Nephron progenitor cell (in vitro differentiated cells): Measurements from ENCODE around the gene TMEM179.
"Not testable (repeated sequence)": the region's sequence is repeated elsewhere in the genome, so short reads cannot be mapped to it uniquely, and the experiment has no call there.

Source experiments
- DNase-seq: peaks from one replicate; pipeline ENCODE4 v3.0.0; 2021
- H3K27ac Mint-ChIP-seq: 2 replicates; pipeline ENCODE4 v1.8.0; 2021; ENCODE audit warnings: mild to moderate bottlenecking, moderate library complexity, mixed read lengths
- H3K27me3 Mint-ChIP-seq: 2 replicates; pipeline ENCODE4 v1.8.0; 2021; ENCODE audit warnings: mild to moderate bottlenecking, low read depth, mixed read lengths; ENCODE audit not compliant: poor library complexity
- H3K36me3 Mint-ChIP-seq: 2 replicates; pipeline ENCODE4 v1.8.0; 2021; ENCODE audit warnings: low read depth, mixed read lengths
- H3K4me1 Mint-ChIP-seq: 2 replicates; pipeline ENCODE4 v1.8.0; 2021; ENCODE audit warnings: mixed read lengths
- H3K4me3 Mint-ChIP-seq: 2 replicates; pipeline ENCODE4 v1.8.0; 2021; ENCODE audit warnings: mild to moderate bottlenecking, moderate library complexity, mixed read lengths
- H3K9me3 Mint-ChIP-seq: 2 replicates; pipeline ENCODE4 v1.8.0; 2021; ENCODE audit warnings: mild to moderate bottlenecking, moderate library complexity, mixed read lengths
- CTCF ChIP-seq: fragments of 200-600 bp; sonication (generic); IDR thresholded peaks from 2 replicates; pipeline ENCODE4 v1.5.0; 2021; ENCODE audit warnings: antibody characterized with exemption

The TMEM179 gene

GRCh38 chr14:104604458-104605449 lies at the start of gene TMEM179:
Gene TMEM179, minus strand, starts transcription at chr14:104604772. Its CDS starts 31 bp downstream, at chr14:104604741.
- H3K4me3 Mint-ChIP-seq: peak within 1 kb of the TSS; percentile 79
- H3K27me3 Mint-ChIP-seq: peaks cover 92% of the 10 kb centered on the region
- no peak for TF ChIP-seq CTCF
- H3K9me3 Mint-ChIP-seq: peaks cover 6% of the 10 kb centered on the region
- peak; percentile 88 for DNase-seq
- H3K4me1 Mint-ChIP-seq: peaks cover 16% of the 10 kb centered on the region
- H3K36me3 Mint-ChIP-seq: no peaks in the 10 kb centered on the region
- no peak within 1 kb of the TSS for H3K27ac Mint-ChIP-seq

- Mint-ChIP-seq H3K4me1 (peaks cover 33% of the 10 kb centered on the region), H3K36me3 (peaks cover 13% of the 10 kb centered on the region), H3K27me3 (peaks cover 31% of the 10 kb centered on the region), H3K4me3 (no peak overlapping the region), H3K27ac (no peak overlapping the region), H3K9me3 (peaks cover 30% of the 10 kb centered on the region)
- DNase-seq: no peak
- TF ChIP-seq CTCF: no peak
These were observed 49.5 kb upstream of the TMEM179 start for GRCh38 chr14:104654119-104654518.

- Mint-ChIP-seq H3K4me1 (peaks cover 27% of the 10 kb centered on the region), H3K36me3 (peaks cover 13% of the 10 kb centered on the region), H3K27me3 (peaks cover 31% of the 10 kb centered on the region), H3K9me3 (peaks cover 30% of the 10 kb centered on the region)
- H3K4me3 Mint-ChIP-seq, H3K27ac Mint-ChIP-seq, DNase-seq: not testable (repeated sequence)
These were observed 48.8 kb upstream of the TMEM179 start for GRCh38 chr14:104653130-104653920.

GRCh38 chr14:104652386-104652785 lies 47.8 kb upstream of the TMEM179 start:
- no peak for TF ChIP-seq CTCF
- peaks cover 30% of the 10 kb centered on the region for H3K9me3 Mint-ChIP-seq
- H3K27ac Mint-ChIP-seq: no peak overlapping the region
- peaks cover 13% of the 10 kb centered on the region for H3K36me3 Mint-ChIP-seq
- no peak overlapping the region for H3K4me3 Mint-ChIP-seq
- H3K27me3 Mint-ChIP-seq: peaks cover 31% of the 10 kb centered on the region
- H3K4me1 Mint-ChIP-seq: peaks cover 18% of the 10 kb centered on the region
- DNase-seq: no peak

- Mint-ChIP-seq H3K4me1 (peaks cover 17% of the 10 kb centered on the region), H3K4me3 (no peak overlapping the region), H3K27ac (no peak overlapping the region), H3K27me3 (peaks cover 31% of the 10 kb centered on the region), H3K9me3 (peaks cover 30% of the 10 kb centered on the region), H3K36me3 (peaks cover 13% of the 10 kb centered on the region)
- DNase-seq: no peak
- no peak for TF ChIP-seq CTCF
These were observed 47.3 kb upstream of the TMEM179 start for GRCh38 chr14:104651876-104652260.
